Measurements from ENCODE around the gene PRPF4. TPM values are rescaled to one million over a fixed set of nuclear protein-coding genes. Genes with fewer than 3 reads are reported as not detected.

The PRPF4 gene
- 26.6 and 31.0 TPM in 2 replicates for total RNA-seq

DNA sequence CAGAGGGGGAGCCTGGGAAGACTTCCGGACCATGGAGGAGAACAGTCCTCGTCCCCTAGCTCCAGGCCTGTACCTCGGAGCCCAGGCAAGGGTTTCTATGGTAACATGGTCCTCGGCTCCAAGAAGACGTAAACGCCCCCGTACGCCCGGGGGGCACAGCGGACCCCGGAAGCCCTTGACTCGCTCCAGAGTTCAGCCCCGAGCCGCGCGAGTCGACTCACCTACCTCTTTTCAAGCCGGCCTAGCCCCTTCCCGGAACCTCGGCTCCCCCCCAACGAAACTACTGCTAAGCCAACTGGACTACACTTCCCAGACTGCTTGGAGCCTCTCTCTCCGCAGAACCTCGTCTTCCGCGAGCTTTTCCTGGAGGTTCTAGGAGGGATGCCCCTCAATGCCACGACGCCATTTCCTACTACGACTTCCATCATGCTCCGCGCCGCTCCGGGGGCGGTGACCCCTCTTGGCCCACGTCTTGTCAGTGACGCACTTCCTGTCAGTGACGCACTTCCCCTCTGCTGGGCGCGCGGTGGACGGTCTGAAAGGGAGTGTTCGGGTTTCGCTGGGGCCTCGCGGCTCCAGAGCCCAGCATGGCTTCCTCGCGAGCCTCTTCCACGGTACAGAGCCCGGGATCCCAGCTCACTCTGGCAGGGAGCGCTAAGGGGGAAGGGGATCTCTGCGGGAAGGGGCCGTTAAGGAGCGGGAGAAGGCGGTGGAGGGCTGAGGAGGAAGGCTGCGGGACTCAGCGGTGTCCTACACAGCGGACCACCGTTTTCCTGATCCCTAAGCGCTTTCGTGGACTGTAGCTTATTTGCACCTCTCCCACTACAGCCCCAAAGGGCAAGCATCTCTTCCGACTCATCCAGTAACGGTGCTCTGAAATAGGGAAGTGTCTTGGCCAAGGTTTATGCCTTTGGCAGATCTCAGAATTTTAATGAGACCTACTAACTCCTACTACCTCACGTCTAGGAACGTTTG, at the start of gene PRPF4, which contains the start of gene CDC26:
Gene PRPF4, plus strand, starts transcription at position 502 of the 975 bp plus-strand sequence. Its CDS starts 86 bp downstream, at position 588.
Gene CDC26, minus strand, starts transcription at position 416 of the 975 bp plus-strand sequence. CDS start 3,065 bp downstream, outside the sequence.

GRCh38 chr9:113302792-113303418, 27.4 kb downstream of the PRPF4 start, which contains the start of gene RNF183:
Gene RNF183 (minus strand): TSS chr9:113303376. CDS start chr9:113298184, 5,192 bp downstream.

GRCh38 chr9:113340011-113340699, 64.7 kb downstream of the PRPF4 start, which contains the start of gene WDR31:
Gene WDR31 (minus strand): TSS chr9:113340275. CDS start chr9:113332022, 8,253 bp downstream.

Other genes starting within 250 kb of the PRPF4 start
- 3.0 and 5.2 TPM in 2 replicates for gene ZFP37, start 218.9 kb upstream of the PRPF4 start, total RNA-seq
- 8.4 and 12.2 TPM in 2 replicates for gene SLC31A2, start 124.7 kb upstream of the PRPF4 start, total RNA-seq
- gene FKBP15, start 54.4 kb upstream of the PRPF4 start, total RNA-seq, result 24.7 and 25.6 TPM in 2 replicates
- 25.0 and 31.6 TPM in 2 replicates for gene SLC31A1, start 54.1 kb upstream of the PRPF4 start, total RNA-seq
- 28.9 and 47.3 TPM in 2 replicates for gene CDC26, start 86 bp upstream of the PRPF4 start, total RNA-seq
- not detected in 2 replicates for gene RNF183, start 27.7 kb downstream of the PRPF4 start, total RNA-seq
- 2.3 and 4.0 TPM in 2 replicates for gene WDR31, start 64.6 kb downstream of the PRPF4 start, total RNA-seq
- not detected in 2 replicates for gene BSPRY, start 73.9 kb downstream of the PRPF4 start, total RNA-seq
- 5.7 and 11.4 TPM in 2 replicates for gene HDHD3, start 101.3 kb downstream of the PRPF4 start, total RNA-seq
- gene ALAD, start 125.6 kb downstream of the PRPF4 start, total RNA-seq, result 36.4 and 53.1 TPM in 2 replicates
- 20.2 and 32.1 TPM in 2 replicates for gene POLE3, start 135.0 kb downstream of the PRPF4 start, total RNA-seq
- 0.15 and 0.50 TPM in 2 replicates for gene C9orf43, start 135.1 kb downstream of the PRPF4 start, total RNA-seq
- gene RGS3, start 188.1 kb downstream of the PRPF4 start, total RNA-seq, result 49.2 and 74.1 TPM in 2 replicates